Epidermal melanocyte (primary cell): ENCODE data around the gene CPNE7.
"Not testable (repeated sequence)": the region's sequence is repeated elsewhere in the genome, so short reads cannot be mapped to it uniquely, and the experiment has no call there.

Source experiments
- DNase-seq: peaks from one replicate; pipeline ENCODE4 v3.0.0; 2011; ENCODE audit warnings: low spot score; ENCODE audit not compliant: insufficient read length

Gene CPNE7

GRCh38 chr16:89582614-89583196, 7.1 kb downstream of the CPNE7 start:
- DNase-seq, result no peak

DNA sequence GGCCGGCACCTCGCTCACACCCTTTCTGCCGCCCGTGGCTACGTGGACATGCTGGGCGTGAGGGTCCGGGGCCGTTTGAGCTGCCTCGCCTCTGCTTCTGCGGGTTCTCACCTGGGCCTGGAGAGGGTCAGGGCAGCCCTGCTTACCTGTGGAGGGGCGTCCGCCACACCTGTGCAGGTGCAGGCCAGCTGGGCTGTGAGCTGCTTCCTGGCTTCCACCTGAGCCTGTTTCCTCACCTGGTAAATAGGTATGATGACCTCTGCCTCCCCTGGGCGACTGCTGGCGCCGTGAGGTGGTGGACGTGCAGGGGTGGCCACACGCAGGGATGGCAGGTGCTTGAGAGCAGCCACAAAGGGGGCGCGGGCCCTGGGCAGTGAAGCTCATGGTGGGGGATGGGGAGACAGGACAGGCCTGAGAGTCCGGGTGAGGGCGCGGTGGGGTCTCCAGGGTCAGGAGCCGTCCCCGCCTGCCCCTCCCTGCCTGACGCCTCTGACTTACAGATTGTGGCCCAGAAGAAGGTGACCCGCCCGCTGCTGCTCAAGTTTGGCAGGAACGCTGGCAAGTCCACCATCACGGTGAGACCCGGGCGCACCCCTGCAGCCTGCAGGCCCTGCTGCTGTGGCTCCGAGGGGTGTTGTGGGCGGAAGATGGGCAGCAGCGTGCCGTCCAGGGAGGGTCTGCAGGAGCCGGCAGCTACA, 7.8 kb downstream of the CPNE7 start:
- no peak for DNase-seq

DNA sequence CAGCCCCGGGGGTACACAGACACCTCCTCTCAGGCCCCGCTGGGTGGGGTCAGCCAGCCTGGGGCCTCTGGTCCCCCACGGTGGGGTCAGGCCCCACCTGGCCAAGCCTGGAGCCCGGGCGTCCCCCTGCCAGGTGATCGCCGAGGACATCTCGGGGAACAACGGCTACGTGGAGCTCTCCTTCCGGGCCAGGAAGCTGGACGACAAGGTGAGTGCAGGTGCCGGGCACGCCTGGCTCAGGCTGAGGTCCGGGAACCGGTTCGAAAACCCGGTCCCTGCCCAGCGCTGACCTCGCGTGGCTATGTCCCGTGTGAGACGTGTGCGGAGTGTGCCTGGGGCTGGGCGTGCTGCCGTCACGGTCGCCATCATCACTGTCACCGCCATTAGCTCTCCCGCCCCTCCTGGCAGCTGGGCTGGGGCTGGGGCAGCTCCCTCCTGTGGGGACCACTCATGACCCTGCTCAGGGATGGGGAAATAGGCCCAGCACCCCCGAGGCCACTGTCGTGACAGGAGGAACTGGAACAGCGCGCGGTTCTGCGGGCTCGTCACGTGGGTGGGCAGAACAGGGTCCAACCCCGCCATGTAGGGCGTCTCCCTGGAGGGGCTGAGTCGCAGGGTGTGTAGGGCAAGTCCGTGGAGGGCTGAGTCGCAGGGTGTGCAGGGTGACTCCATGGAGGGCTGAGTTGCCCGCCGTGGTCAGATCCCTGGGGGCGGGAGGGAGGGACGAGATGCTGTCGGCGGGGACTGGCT, 8.5 kb downstream of the CPNE7 start:
- DNase-seq, result no peak

DNA sequence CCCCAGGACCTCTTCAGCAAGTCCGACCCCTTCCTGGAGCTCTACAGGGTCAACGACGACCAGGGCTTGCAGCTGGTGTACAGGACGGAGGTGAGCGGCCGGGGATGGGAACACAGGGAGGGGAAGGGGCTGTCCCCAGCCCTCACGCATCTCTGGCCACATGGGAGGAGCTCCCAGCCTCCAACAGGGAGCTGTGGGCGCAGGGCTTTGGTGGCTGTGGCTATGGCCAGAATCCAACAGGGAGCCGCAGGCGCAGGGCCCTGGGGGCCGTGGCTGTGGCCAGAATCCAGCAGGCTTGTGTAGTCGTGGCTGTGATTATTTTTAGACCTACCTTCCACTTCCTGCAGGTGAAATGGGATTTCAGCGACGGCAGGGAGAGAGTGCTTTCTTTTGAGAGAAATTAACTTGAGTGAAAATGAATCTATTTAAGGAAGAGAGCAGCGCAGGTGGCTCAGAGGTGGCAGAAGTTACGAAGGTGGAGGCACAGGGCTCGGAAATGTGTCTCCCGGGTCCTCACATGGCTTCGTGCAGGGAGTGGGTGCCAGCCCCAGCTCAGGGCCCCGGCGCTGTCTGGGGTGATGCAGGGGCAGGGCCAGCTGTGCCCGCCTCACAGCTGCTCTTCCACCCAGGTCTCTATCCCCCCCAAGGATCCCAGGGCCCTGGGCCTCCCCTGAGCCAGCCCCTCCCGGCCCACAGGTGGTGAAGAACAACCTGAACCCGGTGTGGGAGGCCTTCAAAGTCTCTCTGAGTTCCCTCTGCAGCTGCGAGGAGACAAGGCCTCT, 9.4 kb downstream of the CPNE7 start:
- no peak for DNase-seq

DNA sequence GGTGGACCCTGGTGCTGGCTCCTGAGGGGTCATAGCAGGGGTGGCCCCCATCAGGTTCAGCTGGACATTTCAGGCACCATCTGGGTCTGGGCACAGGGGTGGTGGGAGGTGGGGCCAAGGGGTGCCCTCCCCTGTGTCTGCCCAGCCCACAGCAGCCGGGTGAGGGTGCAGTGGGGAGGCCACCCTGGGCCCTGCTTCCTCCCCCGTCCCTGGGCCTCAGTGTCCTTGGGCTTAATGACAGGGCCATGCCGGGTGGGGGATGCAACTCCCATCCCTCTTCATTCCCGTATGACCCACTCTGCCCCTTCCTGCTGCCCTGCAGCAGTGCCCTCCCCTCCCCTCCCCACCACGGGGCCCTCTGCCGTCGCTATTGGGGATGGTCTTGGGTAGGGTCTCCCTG, 10.7 kb downstream of the CPNE7 start:
- DNase-seq, result no peak

DNA sequence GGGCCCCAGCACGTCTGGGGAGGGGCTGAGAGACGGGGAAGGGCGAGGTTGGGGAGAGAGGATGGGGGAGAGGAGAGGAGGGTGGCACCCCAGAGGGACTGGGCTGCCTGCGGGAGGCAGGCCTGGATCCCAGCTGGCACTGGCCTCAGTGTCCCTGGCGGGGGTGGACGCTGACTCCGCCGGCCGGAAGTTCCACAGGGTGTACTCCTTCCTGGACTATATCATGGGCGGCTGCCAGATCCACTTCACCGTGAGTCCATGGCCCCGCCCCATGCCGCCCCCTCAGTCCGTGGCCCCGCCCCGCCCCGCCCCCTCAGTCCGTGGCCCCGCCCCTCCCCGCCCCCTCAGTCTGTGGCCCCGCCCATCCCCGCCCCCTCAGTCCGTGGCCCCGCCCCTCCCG, 11.3 kb downstream of the CPNE7 start:
- DNase-seq, result no peak

- not testable (repeated sequence) for DNase-seq
Measured at GRCh38 chr16:89587676-89588075, 12.1 kb downstream of the CPNE7 start.

DNA sequence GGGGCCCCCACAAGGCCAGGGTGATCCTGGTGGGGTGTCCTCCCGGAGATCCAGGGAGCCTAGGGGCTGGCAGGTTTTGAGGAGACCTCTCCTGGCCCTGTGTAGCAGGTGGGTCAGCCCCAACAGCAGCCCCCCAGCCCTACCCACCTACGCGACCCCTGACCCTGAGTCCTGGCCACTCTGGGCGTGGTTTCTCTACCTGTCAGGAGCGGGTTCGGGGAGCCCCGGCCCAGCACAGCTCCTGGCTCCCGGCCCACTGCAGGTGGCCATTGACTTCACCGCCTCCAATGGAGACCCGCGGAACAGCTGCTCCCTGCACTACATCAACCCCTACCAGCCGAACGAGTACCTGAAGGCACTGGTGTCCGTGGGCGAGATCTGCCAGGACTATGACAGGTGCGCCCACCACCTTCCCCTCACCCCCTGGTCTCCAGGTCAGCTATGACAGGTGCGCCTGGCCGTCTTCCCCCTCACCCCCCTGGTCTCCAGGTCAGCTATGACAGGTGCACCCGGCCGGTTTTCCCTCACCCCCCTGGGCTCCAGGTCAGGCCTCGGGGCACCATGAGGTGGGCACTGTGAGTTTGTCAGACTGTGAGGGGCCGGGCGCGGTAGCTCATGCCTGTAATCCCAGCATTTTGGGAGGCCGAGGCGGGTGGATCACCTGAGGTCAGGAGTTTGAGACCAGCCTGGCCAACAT, 13.0 kb downstream of the CPNE7 start:
- DNase-seq, result no peak

DNA sequence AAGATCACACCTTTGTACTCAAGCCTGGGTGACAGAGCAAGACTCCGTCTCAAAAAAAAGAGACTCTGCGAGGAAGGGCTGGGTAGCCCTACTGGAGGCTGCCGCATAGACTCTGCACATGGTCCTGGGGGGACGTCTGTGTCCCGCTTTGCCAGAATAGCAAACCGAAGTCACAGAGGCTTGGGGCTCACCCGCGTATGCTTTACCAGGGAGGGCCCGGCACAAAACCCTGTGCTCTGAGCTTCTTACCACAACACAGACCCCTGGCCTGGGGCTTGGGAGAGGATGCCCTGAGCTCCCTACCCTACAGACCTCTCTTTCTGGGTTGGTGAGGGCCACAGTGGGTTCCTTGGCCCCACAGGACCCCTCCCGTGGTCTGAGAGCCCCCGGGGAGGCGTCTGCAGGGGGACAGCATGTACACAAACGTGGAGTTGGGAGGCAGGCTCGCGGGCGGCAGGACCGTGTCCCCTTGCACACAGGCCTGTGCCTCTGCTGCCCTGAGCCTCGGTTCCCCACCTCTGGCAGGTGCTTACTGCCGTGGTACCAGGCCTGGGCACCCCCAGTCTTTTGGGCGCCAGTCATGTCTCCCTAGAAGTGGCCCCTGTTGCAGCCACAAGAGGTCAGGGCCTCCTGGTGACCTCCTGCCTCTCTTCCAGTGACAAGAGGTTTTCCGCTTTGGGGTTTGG, 13.8 kb downstream of the CPNE7 start:
- no peak for DNase-seq

DNA sequence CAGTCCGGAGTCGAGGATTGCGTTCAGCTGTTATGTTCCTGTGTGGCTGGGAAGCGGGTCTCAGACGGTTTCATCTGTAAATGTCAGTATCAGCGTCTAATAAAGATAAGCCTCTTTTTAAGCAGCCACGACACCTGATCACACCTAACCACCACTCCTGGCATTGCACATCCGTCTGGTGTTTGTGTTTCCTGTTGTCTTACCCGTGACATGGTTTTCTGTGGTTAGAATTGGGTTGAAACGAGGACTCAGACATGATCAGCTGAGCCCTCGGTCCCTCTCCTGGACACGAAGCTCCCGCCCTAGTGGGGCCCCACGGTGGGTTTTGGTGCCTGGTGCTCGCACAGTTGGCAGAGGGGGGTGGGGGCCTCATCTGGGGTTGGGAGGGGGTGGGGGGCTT, 18.3 kb downstream of the CPNE7 start:
- no peak for DNase-seq

- no peak for DNase-seq
Measured at GRCh38 chr16:89595330-89596060, 19.9 kb downstream of the CPNE7 start.

- DNase-seq, result no peak
Measured at GRCh38 chr16:89596061-89596689, 20.6 kb downstream of the CPNE7 start.

- no peak for DNase-seq
Measured at GRCh38 chr16:89596957-89597649, 21.5 kb downstream of the CPNE7 start.

DNA sequence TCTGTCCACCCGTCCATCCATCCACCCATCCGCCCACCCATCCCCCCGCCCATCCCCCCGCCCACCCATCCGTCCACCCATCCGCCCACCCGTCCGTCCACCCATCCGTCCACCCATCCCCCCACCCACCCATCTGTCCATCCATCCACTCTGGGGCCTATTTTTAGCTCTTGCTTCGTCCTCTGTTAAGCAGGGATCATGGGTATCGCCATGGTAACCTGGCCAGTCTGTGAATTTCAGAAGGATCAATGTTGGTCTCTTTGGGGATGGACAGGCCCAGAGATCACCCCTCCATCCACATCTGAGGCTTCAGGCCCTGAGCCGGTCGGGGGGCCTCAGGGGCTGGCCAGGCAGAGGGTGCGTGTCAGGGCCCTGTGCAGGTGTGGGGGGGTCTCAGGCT, 22.6 kb downstream of the CPNE7 start:
- DNase-seq, result no peak

DNA sequence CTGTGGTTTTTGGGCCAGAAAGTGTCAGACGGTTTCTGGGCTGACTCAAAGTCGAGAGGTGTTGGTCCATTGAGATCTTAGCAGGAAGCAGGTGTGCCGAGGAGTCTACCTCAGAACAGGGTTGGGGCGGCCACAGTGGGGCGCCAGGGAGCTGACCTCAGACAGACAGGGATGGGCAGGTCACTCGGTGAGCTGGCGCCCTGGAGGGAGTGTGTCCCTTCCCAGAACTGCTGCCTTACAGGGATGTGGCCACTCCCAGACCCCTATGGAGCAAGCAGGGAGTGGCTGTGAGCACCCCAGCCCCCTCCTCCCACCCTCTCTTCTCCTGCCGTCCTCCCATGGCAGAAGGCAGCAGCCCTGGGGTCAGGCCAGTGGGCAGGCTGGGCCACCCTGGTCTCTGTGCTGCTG, 23.9 kb downstream of the CPNE7 start:
- DNase-seq, result no peak

DNA sequence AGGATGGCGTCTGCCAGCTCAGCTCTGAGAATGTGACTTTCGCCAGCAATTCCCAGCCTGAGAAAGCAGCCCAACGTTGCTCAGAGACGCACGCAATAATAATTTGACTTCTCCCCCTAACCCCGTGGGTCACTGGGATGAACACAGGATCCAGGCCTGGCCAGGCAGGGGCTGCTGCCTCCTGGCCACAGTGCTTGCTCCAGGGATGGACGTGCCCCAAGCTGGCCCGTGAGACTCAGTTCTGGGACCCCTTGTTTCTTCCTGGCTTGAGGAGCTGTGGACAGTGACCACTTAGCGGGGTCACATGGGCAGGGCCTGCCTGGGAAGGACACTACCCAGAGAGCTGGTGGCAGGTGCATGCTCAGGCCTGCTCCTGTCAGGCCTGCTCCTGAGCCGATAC, 24.3 kb downstream of the CPNE7 start:
- no peak for DNase-seq

GRCh38 chr16:89600427-89600826, 24.9 kb downstream of the CPNE7 start:
- no peak for DNase-seq

GRCh38 chr16:89600956-89601355, 25.4 kb downstream of the CPNE7 start:
- DNase-seq, result no peak

DNA sequence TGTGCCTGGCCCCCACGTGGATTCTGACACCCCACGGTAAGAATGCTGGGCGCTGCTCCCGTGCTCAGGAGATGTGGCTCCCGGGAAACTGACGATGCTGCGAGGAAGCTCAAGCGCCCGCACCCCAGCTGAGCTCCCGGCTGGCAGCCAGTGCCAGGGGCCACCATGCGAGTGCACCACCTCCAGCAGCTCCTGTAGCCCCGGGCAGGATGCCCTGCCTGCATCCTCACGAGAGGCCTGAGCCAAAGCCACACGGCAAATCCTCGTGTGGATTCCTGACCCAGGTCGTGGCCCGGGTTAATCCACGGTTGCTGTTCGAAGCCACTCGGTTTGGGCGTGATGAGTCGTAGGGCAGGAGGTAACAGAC, 26.3 kb downstream of the CPNE7 start:
- DNase-seq, result no peak
